ENCODE measurements around the gene ANGPTL8.

ANGPTL8 gene

GRCh38 chr19:11264452-11265176 lies 25.2 kb downstream of the ANGPTL8 start:
- DNase-seq: no peak

DNA sequence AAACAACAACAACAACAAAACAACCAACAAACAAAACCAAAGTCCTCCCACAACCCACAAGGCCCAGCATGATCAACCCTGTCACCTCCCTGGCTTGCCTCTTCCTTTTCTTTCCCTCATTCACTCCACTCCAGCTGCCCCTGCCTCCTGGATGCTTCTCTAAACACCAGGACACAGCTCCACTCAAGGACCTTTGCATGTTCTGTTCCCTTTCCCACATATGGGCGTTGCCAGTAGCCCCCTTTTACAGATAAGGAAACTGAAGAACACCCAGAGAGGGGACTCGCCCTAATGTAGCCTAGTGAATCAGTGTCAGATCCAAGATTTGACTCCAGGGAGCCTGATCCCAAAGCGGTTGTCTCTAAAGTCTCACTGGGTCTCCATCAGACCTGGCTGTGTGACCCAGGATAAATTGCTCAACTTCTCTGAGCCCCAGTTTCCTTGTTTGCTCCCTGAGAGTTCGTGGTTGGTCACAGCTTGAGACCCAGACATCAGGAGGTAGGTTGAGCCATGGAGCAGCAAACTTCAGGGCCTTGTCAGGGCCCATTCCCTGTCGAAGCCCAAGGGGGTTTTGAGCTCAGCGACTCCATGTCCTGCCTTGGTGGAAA lies 25.9 kb downstream of the ANGPTL8 start:
- no peak for DNase-seq

DNA sequence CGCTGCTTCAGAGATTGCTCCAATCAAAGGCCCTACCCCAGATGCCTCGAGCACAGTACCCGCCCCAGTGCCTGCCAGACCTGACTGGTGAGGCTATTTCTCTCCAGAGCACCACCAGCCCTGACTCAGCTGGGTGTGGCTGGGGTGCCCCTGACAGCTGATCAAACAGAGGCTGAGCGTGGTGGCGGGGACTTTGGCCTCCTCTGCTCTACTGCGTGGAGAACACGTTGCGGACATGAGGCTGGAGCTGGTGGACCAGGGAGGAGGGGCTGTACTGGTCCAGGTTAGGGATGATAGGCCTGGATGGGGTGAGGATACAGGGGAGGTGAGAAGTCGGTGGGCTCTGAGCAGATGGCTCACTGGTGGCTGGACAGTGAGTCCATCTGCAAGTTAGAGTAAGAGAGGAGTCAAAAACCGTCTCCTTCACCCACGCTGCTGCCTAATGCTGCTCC lies 26.4 kb downstream of the ANGPTL8 start:
- no peak for DNase-seq

DNA sequence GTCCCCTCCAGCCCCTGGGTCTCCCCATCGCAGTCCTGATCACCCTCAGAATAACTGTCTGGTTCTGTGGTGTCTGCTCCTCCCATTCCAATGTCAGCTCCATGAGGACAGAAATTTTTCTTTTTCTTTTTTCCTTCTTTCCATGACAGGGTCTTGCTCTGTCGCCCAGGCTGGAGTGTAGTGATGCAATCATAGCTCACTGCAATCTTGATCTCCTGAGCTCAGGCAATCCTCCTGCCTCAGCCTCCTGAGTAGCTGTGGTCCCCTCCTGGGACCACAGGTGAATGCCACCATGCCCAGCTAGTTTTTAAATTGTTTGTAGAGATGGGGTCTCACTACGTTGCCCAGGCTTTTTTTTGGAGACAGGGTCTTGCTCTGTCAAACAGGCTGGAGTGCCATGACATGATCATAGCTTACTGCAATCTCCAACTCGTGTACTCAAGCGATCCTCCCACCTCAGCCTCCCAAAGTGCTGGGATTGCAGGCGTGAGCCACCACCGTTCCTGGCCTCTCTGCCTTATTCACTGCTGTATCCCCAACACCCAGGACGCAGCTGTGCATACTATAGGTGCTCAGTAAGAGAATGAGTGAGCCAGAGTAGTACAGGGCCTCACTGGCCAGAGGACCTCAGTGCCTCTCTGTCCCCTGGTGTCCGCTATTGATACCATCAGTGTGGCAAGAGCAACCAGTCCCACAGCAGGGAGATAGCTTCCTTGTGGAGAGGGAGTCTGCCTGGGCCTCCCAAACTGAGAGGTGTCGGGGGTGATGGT lies 28.1 kb downstream of the ANGPTL8 start:
- no peak for DNase-seq

DNA sequence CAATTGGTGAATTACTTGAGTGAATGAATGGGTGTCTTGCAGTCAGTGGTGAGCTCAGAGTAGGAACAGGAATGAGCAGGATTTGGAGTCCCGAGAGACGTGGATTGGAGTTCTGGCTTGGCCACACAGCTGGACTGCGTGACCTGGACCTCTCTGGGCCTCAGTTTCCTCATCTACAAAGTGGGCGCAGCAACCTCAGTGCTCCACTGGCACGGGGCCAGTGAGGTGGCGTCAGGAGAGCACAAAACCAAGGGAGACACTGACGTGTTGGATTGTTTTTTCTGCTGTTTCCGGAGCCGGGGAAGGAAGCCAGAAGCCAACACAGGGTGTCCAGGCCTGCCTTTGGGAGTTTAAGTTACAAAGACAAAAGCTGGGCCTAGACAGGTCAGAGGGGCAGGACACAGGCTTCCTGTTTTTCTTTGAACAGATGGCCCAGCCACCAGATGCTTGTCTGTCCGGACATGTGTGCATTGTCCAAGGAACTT lies 29.4 kb downstream of the ANGPTL8 start:
- no peak for DNase-seq

DNA sequence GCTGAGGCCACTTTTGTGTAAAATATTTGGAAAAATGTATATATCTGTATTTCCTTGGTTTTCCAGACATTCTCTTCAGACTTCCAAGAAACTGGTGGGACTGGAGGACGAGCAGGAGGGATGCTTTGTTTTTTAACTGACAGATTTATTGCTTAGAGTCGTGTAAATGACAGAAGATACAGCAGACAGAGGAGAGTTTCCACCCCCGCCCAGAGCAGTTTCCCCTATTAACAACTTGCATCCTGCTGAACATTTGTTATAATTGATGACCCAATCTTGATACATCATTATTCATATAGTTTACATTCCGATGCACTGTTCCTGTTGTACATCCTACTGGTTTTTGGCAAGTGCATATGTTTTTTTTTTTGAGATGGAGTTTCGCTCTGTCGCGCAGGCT lies 30.0 kb downstream of the ANGPTL8 start:
- no peak for DNase-seq

DNA sequence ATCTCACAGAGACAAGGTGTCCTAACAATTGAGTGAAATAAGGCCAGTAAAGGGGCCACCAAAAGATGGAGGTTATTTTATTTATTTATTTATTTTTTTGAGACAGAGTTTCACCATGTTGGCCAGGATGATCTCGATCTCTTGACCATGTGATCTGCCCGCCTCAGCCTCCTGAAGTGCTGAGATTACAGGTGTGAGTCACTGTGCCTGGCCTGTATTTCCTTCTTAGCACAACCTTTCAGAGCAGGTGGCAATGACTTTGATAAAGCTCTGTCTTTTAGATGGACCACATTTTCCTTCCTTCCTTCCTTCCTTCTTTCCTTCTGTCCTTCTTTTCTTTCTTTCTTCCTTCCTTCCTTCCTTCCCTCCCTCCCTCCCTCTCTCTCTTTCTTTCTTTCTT lies 33.9 kb downstream of the ANGPTL8 start:
- DNase-seq: no peak

GRCh38 chr19:11273989-11274388 lies 34.6 kb downstream of the ANGPTL8 start:
- DNase-seq: no peak

DNA sequence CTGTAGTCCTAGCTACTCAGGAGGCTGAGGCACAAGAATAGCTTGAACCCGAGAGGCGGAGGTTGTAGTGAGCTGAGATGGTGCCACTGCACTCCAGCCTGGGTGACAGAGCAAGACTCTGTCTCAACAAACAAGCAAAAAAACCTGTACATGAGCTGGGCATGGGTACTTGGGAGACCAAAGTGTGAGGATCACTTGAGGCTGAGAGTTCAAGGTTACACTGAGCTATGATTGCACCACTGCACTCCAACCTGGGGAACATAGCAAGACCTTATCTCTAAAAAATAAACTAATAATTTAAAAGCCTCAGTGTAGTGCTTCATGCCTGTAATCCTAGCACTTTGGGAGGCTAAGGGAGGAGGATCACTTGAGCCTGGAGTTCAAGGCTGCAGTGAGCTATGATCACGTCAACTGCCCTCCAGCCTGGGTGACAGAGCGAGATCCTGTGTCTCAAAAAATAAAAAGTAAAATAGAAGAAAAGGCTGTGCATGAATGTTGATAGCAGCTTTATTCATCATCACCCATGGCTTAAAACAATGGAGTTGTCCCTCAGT lies 35.2 kb downstream of the ANGPTL8 start:
- DNase-seq: no peak

GRCh38 chr19:11278670-11279069 lies 39.3 kb downstream of the ANGPTL8 start:
- DNase-seq: no peak

DNA sequence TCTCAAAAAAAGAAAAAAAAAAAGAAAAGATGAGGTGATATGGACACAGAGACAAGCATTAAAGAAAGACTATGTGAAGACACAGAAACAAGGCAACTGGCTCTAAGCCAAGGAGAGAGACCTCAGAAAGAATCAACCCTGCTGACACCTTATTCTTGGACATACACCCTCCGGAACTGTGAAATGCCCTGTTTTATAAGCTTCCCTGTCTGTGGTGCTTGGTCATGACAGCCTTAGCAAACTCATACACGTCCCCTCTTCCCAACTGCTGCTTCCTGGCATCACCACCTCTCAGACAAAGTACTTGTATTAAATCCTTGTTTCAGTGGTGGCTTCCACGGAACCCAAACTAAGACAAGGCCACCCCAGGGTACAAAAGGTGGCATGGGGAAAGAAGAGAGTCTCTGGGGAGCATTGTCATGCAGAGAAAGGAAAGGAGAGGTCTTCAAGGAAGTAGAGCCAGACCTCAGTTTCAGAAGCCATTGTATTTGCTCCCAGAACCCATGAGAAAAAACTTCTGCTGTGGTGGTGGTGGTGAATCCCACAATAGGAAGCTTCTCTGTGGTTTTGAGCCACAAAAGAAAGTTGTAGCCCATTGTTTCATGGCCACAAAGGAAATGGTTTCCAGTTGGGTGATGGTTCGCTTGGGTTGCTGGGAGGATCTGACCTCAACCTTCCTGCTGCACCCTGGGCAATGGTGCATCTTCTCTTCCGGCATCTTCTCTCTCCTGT lies 40.3 kb downstream of the ANGPTL8 start:
- DNase-seq: no peak

DNA sequence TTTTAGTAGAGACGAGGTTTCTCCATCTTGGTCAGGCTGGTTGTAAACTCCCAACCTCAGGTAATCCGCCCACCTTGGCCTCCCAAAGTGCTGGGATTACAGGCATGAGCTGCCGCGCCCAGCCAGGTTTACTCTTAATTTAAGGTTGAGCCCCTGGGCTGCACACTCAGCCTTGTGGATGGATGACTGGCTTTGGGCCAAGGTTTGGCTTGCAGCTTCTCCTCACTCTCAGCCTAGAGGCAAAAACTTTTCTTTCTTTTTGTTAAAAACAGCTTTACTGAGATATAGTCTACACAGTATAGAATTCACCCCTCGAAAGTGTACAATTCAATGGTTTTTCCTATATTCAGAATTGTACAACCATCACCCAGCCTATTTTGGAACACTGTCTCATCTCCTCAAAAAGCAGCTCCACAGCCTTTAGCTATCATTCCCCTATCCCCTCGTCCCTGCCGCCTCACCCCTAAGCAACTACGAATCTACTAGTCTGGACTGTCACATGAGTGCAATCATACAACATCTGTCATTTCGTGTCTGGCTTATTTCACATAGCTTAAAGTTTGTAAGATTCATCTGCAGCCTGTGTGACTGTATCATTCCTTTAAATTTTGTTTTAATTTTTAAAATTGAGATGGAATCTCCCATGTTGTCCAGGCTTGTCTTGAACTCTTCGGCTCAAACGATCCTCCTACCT lies 42.1 kb downstream of the ANGPTL8 start:
- DNase-seq: no peak

DNA sequence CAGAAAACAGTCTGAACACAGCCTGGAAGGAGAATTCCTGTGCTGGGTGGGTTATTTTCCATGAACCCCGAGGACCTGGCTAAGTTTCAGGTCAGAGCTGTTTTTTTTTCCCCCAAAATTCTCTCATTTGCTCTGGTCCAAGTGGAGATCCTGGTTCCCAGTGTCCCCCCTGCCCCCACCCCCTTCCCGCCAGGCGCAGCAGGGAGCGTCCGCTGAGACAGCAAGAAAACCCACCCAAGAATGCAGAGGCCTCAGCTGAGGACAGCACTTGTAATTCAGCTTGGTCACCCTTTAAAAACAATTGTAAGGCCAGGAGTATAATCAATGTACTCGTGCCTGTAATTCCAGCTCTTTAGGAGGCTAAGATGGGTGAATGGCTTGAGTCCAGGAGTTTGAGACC lies 45.1 kb downstream of the ANGPTL8 start:
- DNase-seq: no peak

GRCh38 chr19:11286312-11286974 lies 47.0 kb downstream of the ANGPTL8 start:
- no peak for DNase-seq

GRCh38 chr19:11288349-11288748 lies 48.9 kb downstream of the ANGPTL8 start:
- no peak for DNase-seq

DNA sequence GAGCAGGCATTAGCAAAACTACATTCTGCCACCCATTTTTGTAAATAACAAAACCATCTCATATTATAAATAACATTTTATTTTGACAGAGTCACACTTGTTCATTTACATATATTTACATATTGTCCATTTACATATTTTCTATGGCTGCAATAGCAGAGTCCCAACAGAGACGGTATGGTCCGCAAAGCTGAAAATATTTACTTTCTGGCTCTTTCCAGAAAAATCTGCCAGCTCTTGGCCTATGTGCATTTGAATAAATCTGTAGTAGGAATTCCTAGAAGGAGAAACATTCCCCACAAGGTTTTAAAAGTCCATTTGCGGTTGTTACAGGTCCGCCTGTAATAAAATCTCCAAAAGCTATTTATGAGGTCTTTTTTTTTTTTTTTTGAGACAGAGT lies 50.8 kb downstream of the ANGPTL8 start:
- DNase-seq: no peak

GRCh38 chr19:11291415-11291814 lies 52.0 kb downstream of the ANGPTL8 start:
- no peak for DNase-seq

Measured in NCI-H2171 treated with DMSO at 0.1 percent for 48 hours (cell line).